SU-DHL-6 (cell line): ENCODE data around the gene SLC47A2.

Source experiments
- CTCF ChIP-seq: fragments of 200-600 bp; sonication (generic); IDR thresholded peaks from one replicate; pipeline ENCODE4 v1.5.1; 2017; ENCODE audit warnings: antibody characterized with exemption, mild to moderate bottlenecking, low read length, moderate library complexity; ENCODE audit not compliant: insufficient read depth, poor library complexity, severe bottlenecking
- EZH2phosphoT487 ChIP-seq: fragments of 200-600 bp; sonication (generic), shearing (Covaris generic); conservative IDR thresholded peaks from 2 replicates; pipeline ENCODE4 v1.6.1; 2018; ENCODE audit warnings: mild to moderate bottlenecking, antibody characterized with exemption, low read length, moderate library complexity, mixed read lengths

DNA sequence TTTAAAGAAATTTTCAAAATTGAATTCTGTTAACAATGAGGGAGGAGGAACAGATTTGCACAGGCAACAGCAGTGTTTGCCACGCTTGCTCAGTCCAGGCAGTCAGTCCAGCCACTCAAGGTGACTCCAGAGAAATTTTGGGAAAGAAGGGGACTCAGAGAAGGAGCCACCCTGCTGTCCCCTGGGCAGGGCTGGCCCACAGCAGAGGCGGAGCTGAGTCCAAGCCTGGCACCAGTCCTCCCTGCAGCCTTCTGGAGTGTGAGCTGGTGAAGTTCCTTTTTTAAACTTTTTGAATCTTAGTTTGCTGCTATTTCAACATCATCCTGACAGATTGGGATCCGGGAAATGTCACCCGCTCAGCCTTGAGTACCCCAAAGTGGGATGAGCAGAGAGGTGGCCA lies 14.5 kb upstream of the SLC47A2 start:
- no peak for TF ChIP-seq EZH2phosphoT487
- no peak for TF ChIP-seq CTCF
